HCT116 (cell line): Measurements from ENCODE around the gene PRR5L. TPM values are rescaled to one million over a fixed set of nuclear protein-coding genes. Genes with fewer than 3 reads are reported as not detected.

Experiments
- ATAC-seq: fragments of 200-7000 bp; cut with Tn5 transposase; 2 replicates; pipeline ENCODE4 v1.9.1; 2020; ENCODE audit warnings: mild to moderate bottlenecking, moderate library complexity
- BruUV-seq: library from RNA; stranded (reverse); fragments of 400-500 nt; replicated peaks from 2 replicates; lab custom pipeline; 2021; lab: Mats Ljungman, UMichigan
- CTCF ChIA-PET: fragments of 300-600 bp; sonication (Branson Sonifier 250); formaldehyde crosslinking; loops from one replicate; lab custom pipeline; 2021; ENCODE audit warnings: antibody characterized with exemption; lab: Charles Lee
- POLR2A ChIA-PET: fragments of 300-600, 350-600 bp; sonication (Branson Sonifier 250); formaldehyde crosslinking; loops from one replicate; lab custom pipeline; 2021; ENCODE audit warnings: antibody characterized with exemption; lab: Charles Lee
- RAD21 ChIA-PET, 2 experiments: fragments of 300-600 bp; sonication (Branson Sonifier 250); formaldehyde crosslinking; loops; one replicate each; lab custom pipeline; 2023; ENCODE audit warnings: low total read pairs in 2 of 2; ENCODE audit not compliant: uncharacterized antibody in 2 of 2, unreplicated experiment in 2 of 2, low non-redundant PET in 1 of 2; lab: Charles Lee
- DNase-seq: peaks from one replicate; pipeline ENCODE4 v3.0.0-alpha.2; 2010; ENCODE audit warnings: low read depth, low spot score
- H2AFZ ChIP-seq: fragments of 200-600 bp; shearing (Covaris generic), sonication (generic); 2 replicates; pipeline ENCODE4 v1.6.1; 2017; ENCODE audit warnings: low read depth, mixed run types, mixed read lengths, antibody characterized with exemption, low read length; ENCODE audit not compliant: poor library complexity, severe bottlenecking
- H3K27ac ChIP-seq: 2 replicates; pipeline ENCODE4 v1.5.1; 2012; ENCODE audit warnings: low read depth, low read length
- H3K27me3 ChIP-seq: fragments of 200-600 bp; sonication (generic); 2 replicates; pipeline ENCODE4 v1.6.1; 2016; ENCODE audit warnings: mixed run types, low read length, mixed read lengths; ENCODE audit not compliant: insufficient read depth
- H3K36me3 ChIP-seq, 2 experiments: fragments of 200-500 bp in 1 of 2; fragments of 200-600 bp in 1 of 2; sonication (Bioruptor generic) in 1 of 2; sonication (generic) in 1 of 2; 2 replicates each; pipeline versions ENCODE4 v1.5.1 to v1.6.1; 2014 to 2016; ENCODE audit warnings: low read length in 2 of 2, inconsistent platforms in 1 of 2, mixed read lengths in 1 of 2, mixed run types in 1 of 2; ENCODE audit not compliant: insufficient read depth in 2 of 2, control insufficient read depth in 1 of 2
- H3K4me1 ChIP-seq, 2 experiments: fragments of 200-600 bp in 1 of 2; sonication (generic) in 1 of 2; 2 replicates each; pipeline versions ENCODE4 v1.5.1 to v1.6.1; 2012 to 2017; ENCODE audit warnings: low read length in 2 of 2, inconsistent platforms in 1 of 2, mild to moderate bottlenecking in 1 of 2, mixed read lengths in 1 of 2, mixed run types in 1 of 2, moderate library complexity in 1 of 2; ENCODE audit not compliant: insufficient read depth in 2 of 2, control insufficient read depth in 1 of 2
- H3K4me2 ChIP-seq: fragments of 200-600 bp; sonication (generic); 2 replicates; pipeline ENCODE4 v1.6.1; 2017; ENCODE audit warnings: mixed run types, low read length, mixed read lengths
- H3K4me3 ChIP-seq, 2 experiments: fragments of 200-600 bp in 1 of 2; sonication (generic) in 1 of 2; replicated peaks in 1 of 2; 2 replicates each; pipeline ENCODE4 v1.5.1; 2011 to 2016; ENCODE audit warnings: low read length in 2 of 2, control low read depth in 1 of 2, low read depth in 1 of 2, mild to moderate bottlenecking in 1 of 2, mixed read lengths in 1 of 2, mixed run types in 1 of 2
- H3K79me2 ChIP-seq: fragments of 200-600 bp; sonication (generic); 2 replicates; pipeline ENCODE4 v1.6.1; 2017; ENCODE audit warnings: mild to moderate bottlenecking, mixed run types, low read length, moderate library complexity, mixed read lengths; ENCODE audit not compliant: insufficient read depth
- H3K9ac ChIP-seq: fragments of 200-600 bp; sonication (generic); 2 replicates; pipeline ENCODE4 v1.6.1; 2016; ENCODE audit warnings: low read length, mixed read lengths
- H3K9me2 ChIP-seq: fragments of 200-600 bp; sonication (generic), shearing (Covaris generic); 2 replicates; pipeline ENCODE4 v1.6.1; 2017; ENCODE audit warnings: mixed run types, mild to moderate bottlenecking, moderate library complexity; ENCODE audit not compliant: insufficient read depth
- H3K9me3 ChIP-seq, 2 experiments: fragments of 200-500 bp in 1 of 2; fragments of 200-600 bp in 1 of 2; sonication (Bioruptor generic) in 1 of 2; sonication (generic) in 1 of 2; 2 replicates each; pipeline ENCODE4 v1.6.1; 2014 to 2017; ENCODE audit warnings: low read length in 2 of 2, mixed read lengths in 2 of 2, inconsistent platforms in 1 of 2, low read depth in 1 of 2, mild to moderate bottlenecking in 1 of 2, mixed run types in 1 of 2, moderate library complexity in 1 of 2; ENCODE audit not compliant: control insufficient read depth in 1 of 2, insufficient read depth in 1 of 2
- H4K20me1 ChIP-seq: fragments of 200-600 bp; sonication (generic), shearing (Covaris generic); 2 replicates; pipeline ENCODE4 v1.6.1; 2017; ENCODE audit warnings: mixed run types, mild to moderate bottlenecking, moderate library complexity; ENCODE audit not compliant: insufficient read depth
- ATF3 ChIP-seq: IDR thresholded peaks from 2 replicates; pipeline ENCODE4 v1.6.1; 2012
- CTCF ChIP-seq, 3 experiments: fragments of 200-600 bp in 1 of 3; sonication (generic) in 1 of 3; IDR thresholded peaks in 2 of 3; conservative IDR thresholded peaks in 1 of 3; 2 replicates each; pipeline ENCODE4 v1.5.1; 2012 to 2017; ENCODE audit warnings: low read depth in 2 of 3, low read length in 2 of 3, antibody characterized with exemption in 1 of 3, borderline replicate concordance in 1 of 3, control low read depth in 1 of 3, mild to moderate bottlenecking in 1 of 3, mixed read lengths in 1 of 3, mixed run types in 1 of 3, moderate library complexity in 1 of 3; ENCODE audit not compliant: insufficient read depth in 1 of 3
- ELF1 ChIP-seq: IDR thresholded peaks from 2 replicates; pipeline ENCODE4 v1.6.1; 2012; ENCODE audit warnings: low read depth, borderline replicate concordance
- EZH2 ChIP-seq: fragments of 200-600 bp; sonication (generic); IDR thresholded peaks from 2 replicates; pipeline ENCODE4 v1.6.1; 2017; ENCODE audit warnings: antibody characterized with exemption, mixed run types
- JUND ChIP-seq: IDR thresholded peaks from 2 replicates; pipeline ENCODE4 v1.6.1; 2012
- POLR2A ChIP-seq: IDR thresholded peaks from 2 replicates; pipeline ENCODE4 v1.7.0; 2011; ENCODE audit warnings: borderline replicate concordance; ENCODE audit not compliant: insufficient read depth, insufficient read length; ENCODE audit errors: extremely low read depth
- POLR2AphosphoS5 ChIP-seq: IDR thresholded peaks from 2 replicates; pipeline ENCODE4 v1.6.1; 2011; ENCODE audit warnings: mild to moderate bottlenecking, low read depth, low read length, moderate library complexity
- RAD21 ChIP-seq: IDR thresholded peaks from 2 replicates; pipeline ENCODE4 v1.6.1; 2012; ENCODE audit warnings: low read depth, mild to moderate bottlenecking
- REST ChIP-seq: IDR thresholded peaks from 2 replicates; pipeline ENCODE4 v1.6.1; 2012; ENCODE audit warnings: low read depth
- SIN3A ChIP-seq: IDR thresholded peaks from 2 replicates; pipeline ENCODE4 v1.6.1; 2012; ENCODE audit warnings: low read depth
- SRF ChIP-seq: IDR thresholded peaks from 2 replicates; pipeline ENCODE4 v1.6.1; 2012; ENCODE audit warnings: low read depth
- TCF7L2 ChIP-seq: IDR thresholded peaks from 2 replicates; pipeline ENCODE4 v1.7.0; 2011; ENCODE audit warnings: borderline replicate concordance, inconsistent platforms; ENCODE audit not compliant: insufficient read depth, insufficient read length; ENCODE audit errors: extremely low read depth
- YY1 ChIP-seq: IDR thresholded peaks from 2 replicates; pipeline ENCODE4 v1.6.1; 2011; ENCODE audit warnings: low read length, low read depth, moderate library complexity, mild to moderate bottlenecking; ENCODE audit not compliant: insufficient replicate concordance; ENCODE audit errors: extremely low read depth
- ZNF274 ChIP-seq: fragments of 200-500 bp; sonication (Bioruptor generic); IDR thresholded peaks from 2 replicates; pipeline ENCODE4 v1.6.1; 2014; ENCODE audit warnings: mild to moderate bottlenecking, low read depth, low read length, inconsistent platforms
- intact Hi-C: fragments of 100-400 bp; cut with micrococcal nuclease; formaldehyde crosslinking; loops from 2 replicates; pipeline ENCODE4 v1.10.0; 2022
- total RNA-seq: library from RNA; stranded (reverse); gene quantifications from one replicate; pipeline ENCODE4 v1.2.1, GENCODE V29; 2021; ENCODE audit not compliant: unreplicated experiment

PRR5L gene
- total RNA-seq, 1 experiment from 2014 or later: 0.47 TPM

GRCh38 chr11:36306888-36307287, 10.8 kb downstream of the PRR5L start:
- ChIA-PET CTCF (interaction anchor here (0.8 to 1.1 kb wide), 3 partner anchors 10 to 186 kb away, joined by 3 to 22 read pairs (median 8); no protein-coding TSS in a partner anchor), RAD21 (interaction anchor here in 1 of 2 experiments (1.1 kb wide), 1 partner anchor 172 kb away, joined by 3 read pairs; no protein-coding TSS in a partner anchor)
- Histone ChIP-seq H3K4me3 (no peak overlapping the region), H3K9ac (no peak overlapping the region), H3K4me2 (no peak overlapping the region), H3K79me2 (no peaks in the 10 kb centered on the region), H3K4me1 (peaks cover 0 to 6% of the 10 kb centered on the region in 2 experiments; a peak in 1 of 4 replicates), H4K20me1 (no peaks in the 10 kb centered on the region), H3K36me3 (no peaks in the 10 kb centered on the region), H3K27me3 (peaks cover 9% of the 10 kb centered on the region; the same call in 1 of the 2 replicates), H3K27ac (no peak overlapping the region)
- peak; percentile 67 for ATAC-seq
- intact Hi-C loops: loop anchor here (1.0 kb wide), 2 partner anchors 171 to 185 kb away; no protein-coding TSS in a partner anchor
- BruUV-seq: no TSS peak
- 0 out of 2 replicates have a peak, but pooled peaks have one; percentile 23 for TF ChIP-seq SRF
- no peak for TF ChIP-seq SIN3A
- TF ChIP-seq RAD21: peak; percentile 60
- peak; percentile 50 to 61 (median 54); a peak in 4 of 6 replicates for TF ChIP-seq CTCF (IDR thresholded peaks at IDR 0.05 in 2 of 3, conservative IDR thresholded peaks at IDR 0.05 in 1 of 3; ENCODE audit: borderline replicate concordance in 1 of 3, insufficient read depth in 1 of 3, low read depth in 2 of 3, low read length in 2 of 3)
- TF ChIP-seq POLR2AphosphoS5: no peak
- no peak for TF ChIP-seq ZNF274
- TF ChIP-seq, all 23 proteins: peak for 3
- peak; percentile 27 for DNase-seq
- H2AFZ ChIP-seq: no peak overlapping the region
- POLR2A ChIA-PET: no interaction called here
- no peaks in the 10 kb centered on the region for H3K9me2 ChIP-seq
- no peaks in the 10 kb centered on the region for H3K9me3 ChIP-seq

GRCh38 chr11:36308577-36308976, 12.5 kb downstream of the PRR5L start:
- peaks cover 0 to 6% of the 10 kb centered on the region in 2 experiments; a peak in 1 of 4 replicates for H3K4me1 ChIP-seq
- H3K4me3 ChIP-seq: no peak overlapping the region
- no TSS peak for BruUV-seq
- H3K27ac ChIP-seq: no peak overlapping the region
- ChIA-PET POLR2A (no interaction called here), CTCF (interaction anchor here (0.6 kb wide), 1 partner anchor 170 kb away, joined by 3 read pairs; no protein-coding TSS in a partner anchor), RAD21 (no interaction called here)
- ATAC-seq: no peak
- no peak overlapping the region for H3K9ac ChIP-seq
- H4K20me1 ChIP-seq: no peaks in the 10 kb centered on the region
- H3K9me2 ChIP-seq: no peaks in the 10 kb centered on the region
- no peak for DNase-seq
- no peaks in the 10 kb centered on the region for H3K9me3 ChIP-seq
- H3K36me3 ChIP-seq: no peaks in the 10 kb centered on the region
- no peaks in the 10 kb centered on the region for H3K79me2 ChIP-seq
- H3K27me3 ChIP-seq: peaks cover 24% of the 10 kb centered on the region; the same call in 1 of the 2 replicates
- H2AFZ ChIP-seq: no peak overlapping the region
- no peak overlapping the region for H3K4me2 ChIP-seq
- intact Hi-C loops: no loop called here
- TF ChIP-seq TCF7L2 (no peak), ELF1 (no peak), POLR2A (no peak), YY1 (no peak), ATF3 (no peak), EZH2 (no peak), JUND (no peak), REST (no peak)
